ENCODE data around the gene IFT122. TPM values are rescaled to one million over a fixed set of nuclear protein-coding genes. Genes with fewer than 3 reads are reported as not detected.
A peak's percentile ranks its signal among the peaks of the same experiment; 100 is the strongest.

IFT122 gene
- total RNA-seq, 1 donor from 2014 or later, result 17.7 TPM

- H3K4me3 ChIP-seq (ENCODE audit: insufficient read depth, low read depth, low read length), result peak overlapping the region; percentile 93
- H3K9me3 Mint-ChIP-seq (ENCODE audit: unreplicated experiment), result no peaks in the 10 kb centered on the region
- FAIRE-seq (peak; percentile 63), DNase-seq (ENCODE audit: low read depth) (peak; percentile 97)
- H3K9me3 ChIP-seq (ENCODE audit: insufficient read depth, low read depth, low read length), result no peaks in the 10 kb centered on the region
- peaks cover 6% of the 10 kb centered on the region for H3K36me3 ChIP-seq (ENCODE audit: insufficient read depth, low read length)
- peaks cover 45% of the 10 kb centered on the region for H4K20me1 ChIP-seq (ENCODE audit: insufficient read depth, low read length)
- peaks cover 2% of the 10 kb centered on the region for H3K27me3 Mint-ChIP-seq (ENCODE audit: low read depth, unreplicated experiment)
- peak overlapping the region; percentile 92 for H3K27ac ChIP-seq (ENCODE audit: low read depth, low read length)
- peak overlapping the region; percentile 85 for H2AFZ ChIP-seq (ENCODE audit: low read depth, low read length)
- peak overlapping the region; percentile 94 for H3K4me2 ChIP-seq (ENCODE audit: low read length)
- peak overlapping the region; percentile 99 for H3K4me3 Mint-ChIP-seq (ENCODE audit: unreplicated experiment)
- peak overlapping the region; percentile 99 for H3K27ac Mint-ChIP-seq (ENCODE audit: unreplicated experiment)
- peaks cover 13% of the 10 kb centered on the region for H3K4me1 ChIP-seq (ENCODE audit: insufficient read depth, low read length)
- peaks cover 50% of the 10 kb centered on the region for H3K79me2 ChIP-seq (ENCODE audit: insufficient read depth, low read length)
- peaks cover 11% of the 10 kb centered on the region for H3K4me1 Mint-ChIP-seq (ENCODE audit: low read depth, unreplicated experiment)
- TF ChIP-seq CTCF (IDR thresholded peaks at IDR 0.05; ENCODE audit: insufficient read depth, low read depth, low read length) (peak; percentile 95), EZH2 (IDR thresholded peaks at IDR 0.05; ENCODE audit: insufficient read depth, low read length) (no peak)
- H3K36me3 Mint-ChIP-seq (ENCODE audit: low read depth, unreplicated experiment), result peaks cover 5% of the 10 kb centered on the region
- peak overlapping the region; percentile 96 for H3K9ac ChIP-seq (ENCODE audit: low read length)
- no peaks in the 10 kb centered on the region for H3K27me3 ChIP-seq (ENCODE audit: insufficient read depth, low read length)
Measured at GRCh38 chr3:129399145-129399894, 40.7 kb upstream of the IFT122 start.

GRCh38 chr3:129399895-129400357 lies 40.1 kb upstream of the IFT122 start:
- Histone ChIP-seq H3K9ac (ENCODE audit: low read length) (peak overlapping the region; percentile 96), H3K4me2 (ENCODE audit: low read length) (peak overlapping the region; percentile 94), H4K20me1 (ENCODE audit: insufficient read depth, low read length) (peaks cover 39% of the 10 kb centered on the region), H3K4me1 (ENCODE audit: insufficient read depth, low read length) (peaks cover 13% of the 10 kb centered on the region), H3K79me2 (ENCODE audit: insufficient read depth, low read length) (peaks cover 44% of the 10 kb centered on the region), H3K36me3 (ENCODE audit: insufficient read depth, low read length) (peaks cover 6% of the 10 kb centered on the region), H2AFZ (ENCODE audit: low read depth, low read length) (peak overlapping the region; percentile 85), H3K4me3 (ENCODE audit: insufficient read depth, low read depth, low read length) (peak overlapping the region; percentile 93), H3K27me3 (ENCODE audit: insufficient read depth, low read length) (no peaks in the 10 kb centered on the region), H3K27ac (ENCODE audit: low read depth, low read length) (peak overlapping the region; percentile 92), H3K9me3 (ENCODE audit: insufficient read depth, low read depth, low read length) (no peaks in the 10 kb centered on the region)
- peak overlapping the region; percentile 99 for H3K4me3 Mint-ChIP-seq (ENCODE audit: unreplicated experiment)
- H3K4me1 Mint-ChIP-seq (ENCODE audit: low read depth, unreplicated experiment), result peaks cover 9% of the 10 kb centered on the region
- H3K9me3 Mint-ChIP-seq (ENCODE audit: unreplicated experiment), result no peaks in the 10 kb centered on the region
- H3K27ac Mint-ChIP-seq (ENCODE audit: unreplicated experiment), result no peak overlapping the region
- TF ChIP-seq EZH2 (IDR thresholded peaks at IDR 0.05; ENCODE audit: insufficient read depth, low read length) (no peak), CTCF (IDR thresholded peaks at IDR 0.05; ENCODE audit: insufficient read depth, low read depth, low read length) (no peak)
- DNase-seq (ENCODE audit: low read depth), result peak; percentile 14
- H3K27me3 Mint-ChIP-seq (ENCODE audit: low read depth, unreplicated experiment), result peaks cover 2% of the 10 kb centered on the region
- no peak for FAIRE-seq
- peaks cover 5% of the 10 kb centered on the region for H3K36me3 Mint-ChIP-seq (ENCODE audit: low read depth, unreplicated experiment)

GRCh38 chr3:129402210-129402609 lies 37.8 kb upstream of the IFT122 start:
- Histone ChIP-seq H2AFZ (ENCODE audit: low read depth, low read length) (no peak overlapping the region), H3K4me1 (ENCODE audit: insufficient read depth, low read length) (peaks cover 13% of the 10 kb centered on the region), H4K20me1 (ENCODE audit: insufficient read depth, low read length) (peaks cover 16% of the 10 kb centered on the region), H3K4me2 (ENCODE audit: low read length) (no peak overlapping the region), H3K4me3 (ENCODE audit: insufficient read depth, low read depth, low read length) (no peak overlapping the region), H3K9ac (ENCODE audit: low read length) (no peak overlapping the region), H3K9me3 (ENCODE audit: insufficient read depth, low read depth, low read length) (no peaks in the 10 kb centered on the region), H3K27me3 (ENCODE audit: insufficient read depth, low read length) (no peaks in the 10 kb centered on the region), H3K36me3 (ENCODE audit: insufficient read depth, low read length) (no peaks in the 10 kb centered on the region), H3K27ac (ENCODE audit: low read depth, low read length) (no peak overlapping the region), H3K79me2 (ENCODE audit: insufficient read depth, low read length) (peaks cover 21% of the 10 kb centered on the region)
- H3K36me3 Mint-ChIP-seq (ENCODE audit: low read depth, unreplicated experiment), result peaks cover 3% of the 10 kb centered on the region
- H3K27me3 Mint-ChIP-seq (ENCODE audit: low read depth, unreplicated experiment), result peaks cover 12% of the 10 kb centered on the region
- peaks cover 7% of the 10 kb centered on the region for H3K4me1 Mint-ChIP-seq (ENCODE audit: low read depth, unreplicated experiment)
- DNase-seq (ENCODE audit: low read depth), result no peak
- H3K4me3 Mint-ChIP-seq (ENCODE audit: unreplicated experiment), result no peak overlapping the region
- H3K27ac Mint-ChIP-seq (ENCODE audit: unreplicated experiment), result no peak overlapping the region
- no peaks in the 10 kb centered on the region for H3K9me3 Mint-ChIP-seq (ENCODE audit: unreplicated experiment)
- no peak for FAIRE-seq
- TF ChIP-seq CTCF (IDR thresholded peaks at IDR 0.05; ENCODE audit: insufficient read depth, low read depth, low read length), result no peak
- TF ChIP-seq EZH2 (IDR thresholded peaks at IDR 0.05; ENCODE audit: insufficient read depth, low read length), result no peak
